Endodermal cell (in vitro differentiated cells): ENCODE data around the gene MYOD1. TPM values are rescaled to one million over a fixed set of nuclear protein-coding genes. Genes with fewer than 3 reads are reported as not detected.

ENCODE experiments used
- DNase-seq: peaks from one replicate; pipeline ENCODE4 v3.0.0-alpha.2; 2017
- H3K27ac ChIP-seq: 2 replicates; pipeline ENCODE4 v1.5.1; 2013; ENCODE audit warnings: mild to moderate bottlenecking, low read depth, low read length, moderate library complexity
- H3K27me3 ChIP-seq: 2 replicates; pipeline ENCODE4 v1.6.1; 2013; ENCODE audit warnings: mild to moderate bottlenecking, low read length, moderate library complexity; ENCODE audit not compliant: insufficient read depth, control insufficient read depth, poor library complexity, severe bottlenecking
- H3K36me3 ChIP-seq: 2 replicates; pipeline ENCODE4 v1.7.0; 2013; ENCODE audit warnings: mild to moderate bottlenecking, low read length, moderate library complexity; ENCODE audit not compliant: control insufficient read depth, insufficient read depth
- H3K4me1 ChIP-seq: one replicate; pipeline ENCODE4 v1.7.0; 2013; ENCODE audit warnings: low read length; ENCODE audit not compliant: control insufficient read depth, insufficient read depth
- H3K4me3 ChIP-seq: 2 replicates; pipeline ENCODE4 v1.5.1; 2013; ENCODE audit warnings: mild to moderate bottlenecking, low read length, moderate library complexity
- H3K9ac ChIP-seq: 2 replicates; pipeline ENCODE4 v1.6.1; 2013; ENCODE audit warnings: mild to moderate bottlenecking, low read length, moderate library complexity; ENCODE audit not compliant: poor library complexity, severe bottlenecking; ENCODE audit errors: extremely low read depth
- H3K9me3 ChIP-seq: 2 replicates; pipeline ENCODE4 v1.6.1; 2013; ENCODE audit warnings: mild to moderate bottlenecking, low read length, moderate library complexity; ENCODE audit not compliant: control insufficient read depth
- H3K27ac Mint-ChIP-seq: 2 replicates; pipeline ENCODE4 v1.8.0; 2020; ENCODE audit warnings: mixed read lengths
- H3K27me3 Mint-ChIP-seq: 2 replicates; pipeline ENCODE4 v1.8.0; 2021; ENCODE audit warnings: mild to moderate bottlenecking, mixed read lengths; ENCODE audit not compliant: insufficient read depth
- H3K36me3 Mint-ChIP-seq: 2 replicates; pipeline ENCODE4 v1.8.0; 2020; ENCODE audit warnings: low read depth, mixed read lengths
- H3K4me1 Mint-ChIP-seq: 2 replicates; pipeline ENCODE4 v1.8.0; 2020; ENCODE audit warnings: mixed read lengths
- H3K4me3 Mint-ChIP-seq: 2 replicates; pipeline ENCODE4 v1.8.0; 2020; ENCODE audit warnings: mild to moderate bottlenecking, moderate library complexity, mixed read lengths
- H3K9me3 Mint-ChIP-seq: 2 replicates; pipeline ENCODE4 v1.8.0; 2020; ENCODE audit warnings: mild to moderate bottlenecking, mixed read lengths
- CTCF ChIP-seq: fragments of 200-600 bp; sonication (generic); conservative IDR thresholded peaks from 2 replicates; pipeline ENCODE4 v1.5.0; 2021; ENCODE audit warnings: antibody characterized with exemption, mild to moderate bottlenecking
- WGBS, 2 experiments: methylation state at CpG; one replicate each; pipeline versions ENCODE4 v1.1.5 to v1.1.7; 2013; ENCODE audit warnings: missing lambda C conversion rate in 2 of 2, mixed read lengths in 1 of 2; ENCODE audit not compliant: insufficient coverage in 1 of 2, insufficient read length in 1 of 2; 5-methylcytosine and 5-hydroxymethylcytosine counted together
- total RNA-seq, 2 donors: library from RNA; stranded (reverse); fragmentation: NEBNext Ultra II Directional in 1 of 2; extraction: Animal tissue kit (Norgen Biotek cat#: 25700) in 1 of 2; gene quantifications; 2 replicates in 1 of 2; 3 replicates in 1 of 2; pipeline ENCODE4 v1.2.1, GENCODE V29; 2021

MYOD1 gene
- total RNA-seq, 2 donors from 2014 or later, result not detected

- Mint-ChIP-seq H3K27me3 (peaks cover 70% of the 10 kb centered on the region), H3K4me1 (peaks cover 3% of the 10 kb centered on the region)
Measured at GRCh38 chr11:17691976-17692375, 27.4 kb upstream of the MYOD1 start.

GRCh38 chr11:17692931-17693330 lies 26.4 kb upstream of the MYOD1 start:
- TF ChIP-seq CTCF, result no peak
- Histone ChIP-seq H3K27me3 (peaks cover 99% of the 10 kb centered on the region), H3K36me3 (no peaks in the 10 kb centered on the region), H3K9me3 (no peaks in the 10 kb centered on the region), H3K9ac (no peak overlapping the region), H3K4me1 (no peaks in the 10 kb centered on the region), H3K4me3 (no peak overlapping the region), H3K27ac (no peak overlapping the region)
- Mint-ChIP-seq H3K27me3 (peaks cover 71% of the 10 kb centered on the region), H3K36me3 (no peaks in the 10 kb centered on the region), H3K4me3 (no peak overlapping the region), H3K4me1 (peaks cover 3% of the 10 kb centered on the region), H3K27ac (no peak overlapping the region), H3K9me3 (no peaks in the 10 kb centered on the region)
- 87 to 97% methylated on average over 6 to 7 of the region's 7 CpGs for WGBS, 2 experiments
- no peak for DNase-seq

More at GRCh38 chr11:17691976-17692375, 27.4 kb upstream of the MYOD1 start:
- Mint-ChIP-seq H3K27ac (no peak overlapping the region), H3K9me3 (no peaks in the 10 kb centered on the region), H3K4me3 (no peak overlapping the region), H3K36me3 (no peaks in the 10 kb centered on the region)
- H3K4me3 ChIP-seq, result no peak overlapping the region
- WGBS, 2 experiments, result 66 to 70% methylated on average over 10 of the region's 10 CpGs
- no peaks in the 10 kb centered on the region for H3K4me1 ChIP-seq
- H3K36me3 ChIP-seq, result no peaks in the 10 kb centered on the region
- no peaks in the 10 kb centered on the region for H3K9me3 ChIP-seq
- H3K27ac ChIP-seq, result no peak overlapping the region
- H3K9ac ChIP-seq, result no peak overlapping the region
- H3K27me3 ChIP-seq, result peaks cover 97% of the 10 kb centered on the region
- no peak for DNase-seq
- no peak for TF ChIP-seq CTCF

- H3K27ac ChIP-seq, result no peak overlapping the region
- no peaks in the 10 kb centered on the region for H3K36me3 ChIP-seq
- DNase-seq, result no peak
- H3K9ac ChIP-seq, result no peak overlapping the region
- Mint-ChIP-seq H3K4me1 (peaks cover 3% of the 10 kb centered on the region), H3K27me3 (peaks cover 75% of the 10 kb centered on the region), H3K4me3 (no peak overlapping the region), H3K36me3 (no peaks in the 10 kb centered on the region), H3K9me3 (no peaks in the 10 kb centered on the region), H3K27ac (no peak overlapping the region)
- no peak for TF ChIP-seq CTCF
- no peaks in the 10 kb centered on the region for H3K9me3 ChIP-seq
- no peak overlapping the region for H3K4me3 ChIP-seq
- no peaks in the 10 kb centered on the region for H3K4me1 ChIP-seq
- WGBS, 2 experiments, result 67 to 78% methylated on average over 3 to 4 of the region's 4 CpGs
- H3K27me3 ChIP-seq, result peaks cover 99% of the 10 kb centered on the region
Measured at GRCh38 chr11:17693531-17693930, 25.8 kb upstream of the MYOD1 start.
